ENCODE data around the gene LRRC2.

DNA sequence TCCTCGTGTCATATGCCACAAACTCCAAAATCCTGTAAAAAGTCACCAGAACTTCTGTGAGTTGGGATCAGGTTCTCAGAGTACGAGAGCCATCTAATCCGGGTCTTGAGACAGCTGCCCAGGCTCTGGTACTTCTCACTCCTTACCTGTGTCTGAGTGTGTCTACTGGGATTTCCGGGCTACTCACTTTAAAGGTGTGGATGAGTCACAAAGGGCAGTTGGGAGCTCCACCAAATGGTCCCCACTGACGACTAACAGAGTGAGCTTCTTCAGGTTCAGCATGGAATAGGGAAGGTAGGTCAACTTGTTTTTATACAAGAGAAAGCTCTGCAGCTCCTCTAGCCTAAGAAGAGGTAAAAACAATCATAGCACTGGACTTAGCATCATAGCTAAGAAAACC lies 38.9 kb downstream of the LRRC2 start:
- TF ChIP-seq, protein P1, sequence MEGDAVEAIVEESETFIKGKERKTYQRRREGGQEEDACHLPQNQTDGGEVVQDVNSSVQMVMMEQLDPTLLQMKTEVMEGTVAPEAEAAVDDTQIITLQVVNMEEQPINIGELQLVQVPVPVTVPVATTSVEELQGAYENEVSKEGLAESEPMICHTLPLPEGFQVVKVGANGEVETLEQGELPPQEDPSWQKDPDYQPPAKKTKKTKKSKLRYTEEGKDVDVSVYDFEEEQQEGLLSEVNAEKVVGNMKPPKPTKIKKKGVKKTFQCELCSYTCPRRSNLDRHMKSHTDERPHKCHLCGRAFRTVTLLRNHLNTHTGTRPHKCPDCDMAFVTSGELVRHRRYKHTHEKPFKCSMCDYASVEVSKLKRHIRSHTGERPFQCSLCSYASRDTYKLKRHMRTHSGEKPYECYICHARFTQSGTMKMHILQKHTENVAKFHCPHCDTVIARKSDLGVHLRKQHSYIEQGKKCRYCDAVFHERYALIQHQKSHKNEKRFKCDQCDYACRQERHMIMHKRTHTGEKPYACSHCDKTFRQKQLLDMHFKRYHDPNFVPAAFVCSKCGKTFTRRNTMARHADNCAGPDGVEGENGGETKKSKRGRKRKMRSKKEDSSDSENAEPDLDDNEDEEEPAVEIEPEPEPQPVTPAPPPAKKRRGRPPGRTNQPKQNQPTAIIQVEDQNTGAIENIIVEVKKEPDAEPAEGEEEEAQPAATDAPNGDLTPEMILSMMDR (IDR thresholded peaks at IDR 0.05; ENCODE audit: low read length) = no peak
- TF ChIP-seq EZH2 (optimal IDR thresholded peaks at IDR 0.05; ENCODE audit: low read depth, low read length) = no peak
